Fibroblast of skin of abdomen (primary cell): ENCODE results near the gene U2SURP. TPM values are rescaled to one million over a fixed set of nuclear protein-coding genes. Genes with fewer than 3 reads are reported as not detected.
A peak's percentile ranks its signal among the peaks of the same experiment; 100 is the strongest.

Experiments used
- DNase-seq: peaks from one replicate; pipeline ENCODE4 v3.0.0-alpha.2; 2013
- polyA plus RNA-seq, 2 experiments: library from polyadenylated mRNA; unstranded; fragments of 120-200 nt; gene quantifications; one replicate each; pipeline ENCODE4 v1.2.1, GENCODE V29; 2013; ENCODE audit not compliant: insufficient read length in 2 of 2

The U2SURP gene
- polyA plus RNA-seq (2013, experiment 1 of 2; ENCODE audit: insufficient read length), result 61.3 TPM
- polyA plus RNA-seq (2013, experiment 2 of 2; ENCODE audit: insufficient read length), result 58.1 TPM

DNA sequence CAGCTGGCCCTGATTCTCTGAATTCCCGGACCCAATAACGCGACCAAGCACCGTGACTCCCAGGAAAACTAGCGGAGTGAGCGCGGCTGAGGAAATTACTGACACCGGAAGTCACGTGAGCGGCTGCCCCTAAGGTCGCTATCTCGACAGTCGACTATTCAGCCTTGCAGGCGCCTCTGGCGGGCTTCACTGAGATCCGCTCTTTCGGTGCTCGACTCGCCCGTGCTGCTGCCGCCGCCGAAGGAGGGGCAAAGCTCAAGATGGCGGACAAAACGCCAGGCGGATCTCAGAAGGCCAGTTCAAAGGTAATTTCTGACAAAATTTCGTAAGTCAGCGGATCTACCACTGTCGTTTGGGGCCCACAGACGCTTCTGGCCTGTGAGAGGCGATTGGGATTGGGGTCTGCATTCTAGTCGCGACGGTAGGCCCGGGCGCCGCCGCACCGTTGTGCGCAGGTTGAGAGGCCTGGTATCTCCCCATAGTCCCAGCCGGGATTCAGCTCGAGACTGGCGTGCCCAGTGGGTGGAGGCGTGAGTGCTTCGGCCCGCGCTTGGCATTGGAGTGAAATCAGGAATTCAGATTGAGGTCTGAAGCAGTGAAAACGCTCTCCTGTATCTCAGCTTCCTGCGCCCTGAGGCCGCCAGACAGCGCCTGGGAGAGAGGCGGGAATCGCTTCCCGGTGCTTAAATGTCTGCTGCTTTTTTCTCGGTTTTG lies at the start of gene U2SURP:
Gene U2SURP, plus strand, starts transcription at position 202 of the 714 bp plus-strand sequence. Its CDS starts 59 bp downstream, at position 261.
- DNase-seq, result peak; percentile 98

- no peak for DNase-seq
Measured at GRCh38 chr3:142951794-142952193, 49.6 kb upstream of the U2SURP start.

GRCh38 chr3:142952272-142953193 lies 48.8 kb upstream of the U2SURP start:
- no peak for DNase-seq

DNA sequence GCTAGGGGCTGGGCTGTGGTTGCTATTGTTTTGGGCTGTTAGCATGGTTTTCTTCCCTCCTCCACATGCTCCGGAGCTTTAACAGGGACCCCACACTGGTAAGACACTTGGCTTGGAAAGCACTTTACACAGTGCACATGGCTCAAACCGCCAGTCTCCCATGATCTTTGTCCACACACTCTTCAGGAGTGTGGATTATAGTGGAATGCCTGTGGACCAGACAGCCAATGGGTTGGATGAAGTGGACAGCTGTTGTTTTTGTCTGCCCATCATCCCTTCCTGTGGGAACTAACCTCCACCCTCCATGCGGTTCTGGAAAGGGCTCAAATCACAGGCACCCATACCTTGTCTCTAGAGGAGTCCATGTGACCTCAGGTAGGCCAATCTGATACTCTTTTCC lies 47.9 kb upstream of the U2SURP start:
- no peak for DNase-seq

DNA sequence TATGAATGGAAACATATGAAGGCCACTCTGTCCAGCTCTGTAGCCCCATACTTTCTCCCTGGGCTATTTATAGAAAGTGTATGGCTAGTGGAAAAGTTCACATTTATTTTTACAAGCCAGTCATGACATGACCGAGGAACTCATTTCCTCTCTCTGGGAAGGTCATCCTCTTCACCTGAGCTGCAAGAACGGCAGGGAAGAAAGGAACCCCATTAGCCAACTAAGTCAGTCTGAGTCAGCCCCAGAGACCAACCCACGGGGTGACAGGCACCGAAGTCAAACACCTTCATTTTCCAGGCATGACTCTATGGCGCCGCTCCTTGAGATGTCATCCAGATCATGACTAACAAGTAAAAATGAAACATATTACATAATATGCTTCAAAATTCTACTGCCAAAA lies 42.7 kb upstream of the U2SURP start:
- no peak for DNase-seq

DNA sequence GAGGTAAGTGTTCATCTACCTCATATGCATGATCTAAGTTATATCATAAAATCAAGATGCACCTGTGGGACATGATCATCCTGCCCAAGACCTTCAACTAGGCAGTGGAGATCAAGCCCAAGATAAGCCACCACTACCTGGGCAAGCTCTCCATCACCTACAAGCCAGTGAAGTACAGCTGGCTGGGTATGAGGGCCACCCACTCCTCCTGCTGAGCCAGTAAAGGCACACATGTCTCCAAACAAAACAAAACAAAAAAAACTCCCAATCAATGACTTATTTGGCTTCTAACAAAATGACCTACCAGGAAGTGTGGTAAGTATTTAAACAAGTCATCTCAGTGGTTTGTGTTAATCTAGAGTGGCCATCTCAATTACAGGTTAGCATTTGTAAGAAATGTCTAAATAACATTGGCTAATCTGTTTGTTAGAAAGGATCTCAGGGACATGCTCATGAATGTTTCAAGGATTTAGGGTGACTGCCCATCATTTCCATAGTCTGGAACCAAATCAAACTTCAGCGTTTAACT lies 41.0 kb upstream of the U2SURP start:
- no peak for DNase-seq

DNA sequence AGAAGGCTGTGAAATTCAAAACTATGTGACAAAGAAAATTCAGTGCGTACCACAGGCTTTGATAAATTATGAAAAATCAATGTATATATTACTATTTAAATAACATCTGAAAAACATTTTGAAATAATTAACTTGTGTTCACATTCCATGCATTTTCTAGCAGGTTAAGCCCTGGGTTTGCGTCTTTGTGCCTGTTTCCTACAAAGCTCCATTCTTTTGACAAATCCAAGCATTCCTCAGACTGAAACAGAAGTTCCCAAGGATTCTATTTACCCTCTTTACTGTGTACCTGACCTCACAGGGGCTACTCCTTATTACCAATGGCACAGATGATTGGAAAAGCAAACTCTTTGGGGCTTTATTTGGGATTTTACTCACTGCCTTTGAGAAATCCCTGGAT lies 39.8 kb upstream of the U2SURP start:
- DNase-seq, result no peak

DNA sequence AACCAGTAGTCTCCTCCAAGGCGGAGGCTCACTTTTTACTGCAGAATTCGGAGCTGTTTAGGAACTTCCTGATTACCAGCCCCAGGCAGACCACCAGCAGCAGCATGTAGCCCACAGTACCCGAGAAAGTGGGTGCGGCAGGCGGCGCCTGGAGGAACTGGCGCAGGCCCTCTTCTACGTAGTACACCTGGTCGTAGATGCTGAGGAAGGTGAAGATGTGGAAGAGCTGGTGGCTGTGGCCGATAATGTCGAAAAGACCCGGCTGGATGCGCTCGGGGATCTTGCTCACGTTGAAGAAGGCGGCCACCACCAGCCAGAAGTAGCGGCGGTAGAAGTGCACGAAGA lies 39.2 kb upstream of the U2SURP start:
- DNase-seq, result no peak

GRCh38 chr3:142962520-142963233 lies 38.7 kb upstream of the U2SURP start:
- DNase-seq, result no peak

- DNase-seq, result no peak
Measured at GRCh38 chr3:142963234-142963515, 38.2 kb upstream of the U2SURP start.

- DNase-seq, result peak; percentile 20
Measured at GRCh38 chr3:142963516-142964448, 37.6 kb upstream of the U2SURP start, which contains the start of gene PAQR9. PAQR9 (minus strand) TSS chr3:142963674; CDS start chr3:142963336, 338 bp downstream.

DNA sequence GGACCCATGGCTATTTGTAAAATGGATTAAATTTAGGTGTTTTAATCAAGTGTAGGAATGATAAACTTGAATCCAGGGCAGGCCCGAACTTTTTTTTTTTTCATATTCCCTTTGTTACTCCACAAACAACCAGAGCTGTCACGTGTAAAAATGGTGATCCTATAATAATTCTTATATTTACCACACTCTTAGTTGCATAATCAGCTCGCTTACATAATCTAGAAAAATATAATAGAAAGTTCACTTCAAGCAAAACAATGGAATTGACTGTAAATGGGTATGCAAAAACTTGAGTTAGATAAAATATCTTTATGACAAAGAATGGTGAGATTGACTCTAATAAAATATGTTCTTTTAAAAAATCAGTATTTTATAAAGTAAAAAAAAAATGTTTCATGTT lies 35.8 kb upstream of the U2SURP start:
- DNase-seq, result no peak

- no peak for DNase-seq
Measured at GRCh38 chr3:142966808-142967207, 34.6 kb upstream of the U2SURP start.

DNA sequence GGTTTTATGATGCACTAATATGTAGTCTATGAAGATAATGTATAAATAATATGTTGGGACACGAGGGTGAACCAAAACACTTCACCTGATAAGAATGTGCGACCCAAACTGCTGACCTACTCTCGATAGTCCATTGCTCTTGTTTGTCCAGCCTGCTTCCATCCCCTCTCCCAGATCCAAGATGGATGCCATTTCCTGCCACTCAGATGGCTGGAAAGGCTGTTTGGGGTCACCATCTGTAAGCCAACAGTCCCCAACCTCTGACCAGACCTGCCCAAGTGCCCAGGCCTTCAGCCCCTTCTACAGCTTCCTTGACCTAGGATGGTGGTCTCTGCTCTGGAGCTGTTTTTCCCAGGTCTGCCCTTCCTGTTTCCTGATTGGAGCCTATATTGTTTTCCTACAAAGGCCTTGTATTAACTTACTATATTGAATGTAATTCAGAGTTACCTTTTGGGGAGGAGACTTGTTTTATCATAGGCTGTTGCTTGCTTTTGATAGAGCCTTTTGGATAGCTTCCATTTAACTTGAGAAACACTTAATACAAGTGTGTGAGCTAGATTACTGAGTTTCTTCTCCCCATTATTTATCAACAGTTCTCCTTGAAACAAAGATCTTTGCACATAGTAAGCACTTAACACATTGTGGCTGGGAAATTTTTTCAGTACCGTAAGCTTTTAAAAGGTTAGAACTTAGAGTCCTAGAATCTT lies 32.9 kb upstream of the U2SURP start:
- no peak for DNase-seq

- no peak for DNase-seq
Measured at GRCh38 chr3:142971431-142971830, 29.9 kb upstream of the U2SURP start.

- DNase-seq, result no peak
Measured at GRCh38 chr3:142972092-142972753, 29.1 kb upstream of the U2SURP start.

DNA sequence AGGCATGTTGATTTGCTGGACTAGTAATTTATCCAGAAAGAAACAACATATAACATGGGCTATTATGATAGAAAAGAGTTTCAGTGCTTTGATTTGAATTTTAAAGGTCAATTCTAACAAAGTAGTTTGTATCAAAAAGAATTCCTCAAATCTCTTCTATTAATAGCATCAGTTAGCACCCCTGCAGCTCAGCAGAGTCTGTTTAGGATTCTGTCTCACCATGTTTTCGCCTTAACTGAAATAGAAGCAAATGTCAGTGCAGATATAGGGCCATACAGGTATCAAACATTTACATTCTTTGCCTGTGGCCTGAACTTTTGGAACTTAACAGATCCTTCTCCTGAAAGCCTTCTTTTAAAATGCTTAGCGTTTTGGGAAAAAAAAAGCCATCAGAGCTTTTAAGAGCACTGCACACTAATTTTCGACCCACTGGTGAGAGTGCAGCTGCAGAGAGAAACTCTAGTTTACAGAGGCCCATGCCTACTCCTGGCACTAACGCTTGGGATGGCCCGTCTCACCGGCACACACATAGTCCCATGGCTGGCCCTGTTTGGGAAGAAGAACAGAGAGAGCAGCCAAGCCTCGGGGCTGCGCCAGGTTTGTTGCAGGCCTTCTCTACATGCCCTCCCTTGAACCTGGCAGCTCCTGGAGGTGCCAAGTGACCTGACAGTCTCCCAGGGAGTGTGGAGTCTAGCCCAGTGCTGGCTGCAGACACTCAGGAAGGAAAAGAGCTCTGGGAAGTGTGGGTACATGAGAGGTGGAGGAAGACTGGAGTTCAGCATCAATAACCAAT lies 28.0 kb upstream of the U2SURP start:
- DNase-seq, result no peak

DNA sequence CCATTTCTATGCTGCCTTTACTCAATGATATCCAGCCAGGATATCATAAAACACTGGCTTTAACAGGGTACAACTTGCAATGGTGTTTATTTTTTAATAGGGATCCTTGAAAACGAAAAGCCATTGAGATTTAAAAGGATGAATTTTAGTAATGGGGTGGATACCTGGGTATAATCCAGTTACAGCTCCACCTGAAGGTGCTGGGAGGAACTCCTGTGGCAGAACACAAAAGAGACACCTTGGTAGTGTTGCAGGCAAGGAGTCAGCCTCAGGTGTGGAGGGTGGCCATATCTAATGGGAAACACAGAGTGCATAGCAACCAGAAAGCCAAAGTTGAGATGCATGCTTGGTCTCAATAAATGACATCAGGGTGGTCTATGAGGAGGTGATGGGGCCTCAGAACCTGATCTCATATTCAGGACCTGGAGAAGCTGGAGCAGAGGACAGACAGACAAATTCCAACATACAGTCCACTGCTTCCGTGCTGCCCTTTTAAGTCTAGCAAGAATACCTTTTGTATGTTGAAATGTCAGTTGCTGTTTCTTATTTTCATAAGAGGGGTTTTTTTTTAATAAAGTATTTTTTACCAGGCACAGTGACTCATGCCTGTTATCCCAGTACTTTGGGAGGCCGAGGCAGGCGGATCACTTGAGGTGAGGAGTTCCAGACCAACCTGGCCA lies 25.9 kb upstream of the U2SURP start:
- DNase-seq, result no peak
